HFF-Myc (cell line): ENCODE data around the gene CFAP90.

Experiments
- DNase-seq: peaks from one replicate; pipeline ENCODE4 v3.0.0-alpha.2; 2011; ENCODE audit warnings: low read depth; ENCODE audit errors: extremely low read depth
- H3K4me3 ChIP-seq: replicated peaks from 2 replicates; pipeline ENCODE4 v1.5.1; 2011; ENCODE audit warnings: low read depth, mild to moderate bottlenecking, control low read depth, low read length
- CTCF ChIP-seq: IDR thresholded peaks from 2 replicates; pipeline ENCODE4 v1.5.1; 2012; ENCODE audit warnings: mild to moderate bottlenecking, low read depth, low read length, control low read depth; ENCODE audit errors: missing control alignments

The CFAP90 gene

GRCh38 chr5:7869474-7870136 lies 18.7 kb upstream of the CFAP90 start:
- H3K4me3 ChIP-seq = peak overlapping the region; percentile 90
- no peak for DNase-seq
- no peak for TF ChIP-seq CTCF

- DNase-seq = peak; percentile 76
- peak within 1 kb of the TSS; percentile 90 for H3K4me3 ChIP-seq
- TF ChIP-seq CTCF = no peak
These were observed 18.0 kb upstream of the CFAP90 start, which contains the start of the genes FASTKD3 and MTRR for GRCh38 chr5:7868773-7869473. TSS of gene FASTKD3 (minus strand) at chr5:7869031. CDS start at chr5:7868083, 948 bp downstream. TSS of gene MTRR (plus strand) at chr5:7869148. CDS start at chr5:7870795, 1,647 bp downstream.

- peak overlapping the region; percentile 90 for H3K4me3 ChIP-seq
- DNase-seq = no peak
- no peak for TF ChIP-seq CTCF
These were observed 17.5 kb upstream of the CFAP90 start for GRCh38 chr5:7868427-7868772.

- TF ChIP-seq CTCF = no peak
- DNase-seq = no peak
- peak overlapping the region; percentile 90; the same call in 1 of the 2 replicates for H3K4me3 ChIP-seq
These were observed 16.3 kb upstream of the CFAP90 start for GRCh38 chr5:7867260-7867659.

- no peak for TF ChIP-seq CTCF
- no peak for DNase-seq
- no peak overlapping the region for H3K4me3 ChIP-seq
These were observed 15.3 kb upstream of the CFAP90 start for GRCh38 chr5:7866196-7866595.

GRCh38 chr5:7857926-7858632 lies 7.1 kb upstream of the CFAP90 start:
- DNase-seq = no peak
- no peak for TF ChIP-seq CTCF

More at GRCh38 chr5:7857926-7858632, 7.1 kb upstream of the CFAP90 start:
- no peak overlapping the region for H3K4me3 ChIP-seq
